ENCODE measurements around the gene CCDC60.

The CCDC60 gene

GRCh38 chr12:119334430-119335170 is at the start of gene CCDC60:
Gene CCDC60 (plus strand): TSS chr12:119334729. CDS start chr12:119335177, 448 bp downstream.
- no peak for DNase-seq

GRCh38 chr12:119288576-119288975 is 46.0 kb upstream of the CCDC60 start:
- no peak for DNase-seq

- no peak for DNase-seq
Observed at GRCh38 chr12:119292893-119293630, 41.5 kb upstream of the CCDC60 start.

GRCh38 chr12:119294211-119294610 is 40.3 kb upstream of the CCDC60 start:
- DNase-seq, result no peak

- DNase-seq, result no peak
Observed at GRCh38 chr12:119296535-119296934, 38.0 kb upstream of the CCDC60 start.

GRCh38 chr12:119299130-119299529 is 35.4 kb upstream of the CCDC60 start:
- no peak for DNase-seq

GRCh38 chr12:119301379-119301778 is 33.1 kb upstream of the CCDC60 start:
- DNase-seq, result no peak

GRCh38 chr12:119302451-119303080 is 32.0 kb upstream of the CCDC60 start:
- no peak for DNase-seq

GRCh38 chr12:119306593-119306992 is 27.9 kb upstream of the CCDC60 start:
- no peak for DNase-seq

- no peak for DNase-seq
Observed at GRCh38 chr12:119307747-119308146, 26.8 kb upstream of the CCDC60 start.

- DNase-seq, result no peak
Observed at GRCh38 chr12:119308708-119309456, 25.6 kb upstream of the CCDC60 start.

GRCh38 chr12:119311878-119312277 is 22.7 kb upstream of the CCDC60 start:
- no peak for DNase-seq

GRCh38 chr12:119312904-119313303 is 21.6 kb upstream of the CCDC60 start:
- no peak for DNase-seq

- no peak for DNase-seq
Observed at GRCh38 chr12:119314290-119314689, 20.2 kb upstream of the CCDC60 start.

- DNase-seq, result no peak
Observed at GRCh38 chr12:119319638-119320037, 14.9 kb upstream of the CCDC60 start.

GRCh38 chr12:119320678-119321077 is 13.9 kb upstream of the CCDC60 start:
- DNase-seq, result no peak

- no peak for DNase-seq
Observed at GRCh38 chr12:119322301-119322723, 12.2 kb upstream of the CCDC60 start.

GRCh38 chr12:119325813-119326212 is 8.7 kb upstream of the CCDC60 start:
- DNase-seq, result no peak

- DNase-seq, result no peak
Observed at GRCh38 chr12:119326341-119326740, 8.2 kb upstream of the CCDC60 start.

GRCh38 chr12:119327471-119327870 is 7.1 kb upstream of the CCDC60 start:
- no peak for DNase-seq

GRCh38 chr12:119328111-119328510 is 6.4 kb upstream of the CCDC60 start:
- no peak for DNase-seq

GRCh38 chr12:119338593-119339363 is 4.2 kb downstream of the CCDC60 start:
- no peak for DNase-seq
